Stimulated activated CD4-positive, alpha-beta T cell treated with anti-CD3 and anti-CD28 coated beads, Interleukin-15, amount 100 ng/mL, for 24 hours (primary cell): ENCODE measurements around the gene KRT8.
"Not testable (repeated sequence)": the region's sequence is repeated elsewhere in the genome, so short reads cannot be mapped to it uniquely, and the experiment has no call there.

ENCODE experiments used
- DNase-seq: peaks from one replicate; pipeline ENCODE4 v3.0.0-alpha.2; 2020

The KRT8 gene

DNA sequence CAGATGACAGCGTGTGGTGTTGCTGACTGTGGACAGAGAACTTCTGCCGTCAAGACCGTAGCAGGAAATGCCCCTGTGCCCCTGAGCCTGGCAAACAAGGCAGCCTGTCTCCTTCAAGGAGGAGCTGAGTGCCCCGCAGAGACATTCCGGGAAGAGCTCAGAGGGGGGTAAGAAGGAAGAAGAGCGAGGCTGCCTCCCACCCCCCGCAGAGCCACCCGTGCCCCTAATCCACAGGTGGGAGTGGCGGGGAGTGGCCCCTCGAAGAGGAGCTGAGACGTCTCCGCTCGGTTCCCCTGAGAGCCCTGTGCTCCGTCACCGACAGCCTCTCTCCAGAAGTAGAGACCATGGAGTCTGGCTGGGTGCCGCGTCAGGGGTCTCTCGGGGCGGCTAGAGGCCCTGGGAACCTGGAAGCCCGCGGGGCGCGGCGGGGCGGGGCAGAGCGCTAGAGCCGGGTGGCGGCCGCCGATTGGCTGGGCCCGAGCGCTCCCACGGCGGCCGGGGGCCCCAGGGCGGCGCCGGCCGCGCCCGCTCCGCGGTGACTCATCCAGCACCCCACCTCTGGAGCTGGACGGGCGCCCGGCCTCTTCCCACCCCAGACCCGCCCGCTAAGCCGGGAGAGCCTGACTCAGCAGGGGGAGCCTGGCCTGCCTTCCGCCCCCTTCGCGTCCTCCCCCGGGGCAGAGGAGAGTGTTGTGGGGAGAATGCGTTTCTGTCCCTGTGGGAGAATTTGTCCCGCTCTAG is 30.9 kb downstream of the KRT8 start:
- peak; percentile 73 for DNase-seq

DNA sequence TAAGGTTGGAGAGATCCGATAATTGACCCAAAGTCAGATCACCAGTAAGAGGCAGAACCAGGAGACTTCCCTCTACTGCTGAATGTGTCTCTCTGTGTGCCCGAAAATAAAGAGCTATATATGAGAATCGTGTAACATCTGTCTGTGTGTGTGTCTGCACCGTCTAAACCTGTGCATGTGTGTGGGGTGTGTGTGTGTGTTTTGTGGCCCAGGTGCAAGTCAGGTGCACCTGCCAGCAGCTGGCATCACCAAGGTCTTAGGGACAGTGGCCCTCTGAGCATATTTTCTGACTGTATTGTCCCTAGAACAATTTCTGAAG is 31.4 kb downstream of the KRT8 start:
- no peak for DNase-seq

DNA sequence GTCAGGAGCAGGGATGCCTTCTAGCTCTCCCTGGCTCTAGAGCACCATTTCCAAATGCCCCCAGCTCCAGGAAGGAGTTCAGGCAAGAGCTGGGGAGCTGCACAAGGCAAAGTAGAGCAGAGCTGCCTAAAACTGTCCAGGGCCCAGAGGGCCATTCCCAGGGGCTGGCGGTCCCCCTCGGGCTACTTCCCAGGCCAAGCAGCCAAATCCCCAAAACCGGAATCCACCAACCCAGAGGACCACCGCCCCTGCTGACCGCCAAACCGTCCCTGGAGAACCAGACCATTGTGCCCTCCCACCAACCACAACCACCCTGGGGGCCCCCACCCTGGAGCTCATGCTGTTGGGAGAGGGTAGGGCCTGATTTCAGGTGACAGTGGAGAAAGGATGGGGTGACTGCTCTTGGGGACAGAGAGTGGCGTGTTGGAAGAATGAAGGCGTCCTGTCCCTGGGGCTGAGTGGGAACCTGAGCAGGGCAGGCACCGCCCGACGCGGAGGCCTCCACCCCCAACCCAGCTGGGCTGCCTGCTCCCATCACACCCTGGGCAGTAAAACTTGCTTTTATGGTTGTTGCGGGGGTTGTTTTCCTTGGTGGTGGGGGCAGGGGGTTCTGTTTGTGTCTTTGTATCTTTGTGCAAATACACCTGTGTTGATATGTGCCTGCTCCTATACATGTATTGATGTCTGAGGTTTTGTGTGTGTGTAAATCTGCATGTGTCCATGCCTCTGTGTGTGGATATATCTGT is 32.1 kb downstream of the KRT8 start:
- DNase-seq, result no peak

DNA sequence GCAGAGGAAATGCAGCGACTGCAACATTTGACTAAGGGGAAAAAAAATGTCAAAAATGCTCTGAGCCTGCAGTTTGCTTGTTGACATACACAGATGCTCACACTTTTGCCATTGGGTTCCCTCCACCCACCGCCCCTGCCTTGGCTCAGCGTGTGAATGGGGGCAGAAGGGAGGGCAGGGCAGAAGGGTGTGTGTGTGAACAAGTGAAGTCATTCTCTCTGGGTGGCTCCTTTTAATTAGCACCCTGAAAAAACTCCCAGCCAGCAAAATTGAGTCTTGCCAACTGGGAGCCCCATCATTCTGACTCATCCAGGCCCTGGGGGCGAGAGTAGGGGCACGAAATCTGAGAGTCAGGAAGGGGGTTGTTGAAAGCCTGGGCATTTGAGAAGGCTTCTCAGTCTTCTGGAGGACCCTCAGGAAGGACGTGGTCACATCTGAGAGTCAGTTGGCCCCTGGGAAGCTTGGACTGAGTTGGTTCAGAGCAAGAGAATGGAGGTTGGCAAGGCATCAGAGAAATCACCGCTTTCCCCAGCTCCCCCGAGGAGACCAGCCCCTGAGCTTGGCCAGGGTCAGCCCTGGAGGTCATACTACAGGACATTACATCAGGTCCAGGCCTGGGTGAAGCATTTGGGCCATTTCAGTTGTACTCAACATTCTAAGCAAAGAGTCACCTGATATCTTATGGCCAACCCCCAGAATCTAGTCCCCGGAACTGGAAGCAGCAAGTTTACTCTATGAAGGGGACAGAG is 33.4 kb downstream of the KRT8 start:
- no peak for DNase-seq

DNA sequence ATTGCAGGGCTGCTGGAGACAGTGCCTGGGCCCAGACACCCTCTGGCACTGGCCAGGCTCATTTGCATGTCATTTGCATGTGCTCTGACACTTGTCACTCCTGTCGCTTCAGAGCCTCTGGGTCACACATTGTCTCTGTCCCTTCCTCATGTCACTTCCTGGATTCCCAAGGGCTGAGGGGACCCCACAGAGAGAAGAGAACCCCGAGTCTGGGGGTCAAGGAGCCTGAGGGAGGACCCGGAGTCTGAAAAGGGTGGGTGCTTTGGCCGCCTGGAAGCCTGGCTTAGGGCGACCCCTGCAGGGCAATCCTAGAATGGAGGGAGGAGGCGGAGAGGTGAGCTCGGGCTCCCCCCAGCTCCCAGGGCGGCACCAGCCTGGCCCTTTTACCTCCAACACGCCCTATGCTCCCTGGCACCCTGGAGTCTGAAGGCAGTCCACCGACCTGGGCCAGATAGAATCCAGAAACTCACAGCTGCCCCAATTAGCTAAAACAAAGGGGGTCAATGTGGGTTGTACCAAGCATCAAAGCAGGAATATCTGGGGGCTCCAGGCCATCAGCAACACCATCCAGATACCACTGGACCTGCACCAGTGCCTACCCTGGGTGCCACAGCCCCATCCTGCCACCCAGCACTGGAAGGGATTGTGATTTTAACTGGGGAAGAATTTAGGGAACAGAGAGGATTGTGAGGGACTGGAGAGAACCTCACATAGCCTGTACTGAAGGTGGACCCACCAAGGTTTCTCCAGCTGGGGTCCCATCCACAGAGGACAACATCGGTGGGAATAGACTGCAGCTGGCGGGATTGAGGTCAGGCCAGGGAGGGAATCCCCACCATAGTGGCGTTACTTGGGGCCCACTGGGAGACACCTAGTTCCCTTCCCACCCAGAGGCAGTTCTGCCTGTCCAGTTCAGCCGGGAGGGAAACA is 34.2 kb downstream of the KRT8 start:
- DNase-seq, result peak; percentile 84

GRCh38 chr12:52867642-52868041 is 37.2 kb downstream of the KRT8 start:
- peak; percentile 55 for DNase-seq

DNA sequence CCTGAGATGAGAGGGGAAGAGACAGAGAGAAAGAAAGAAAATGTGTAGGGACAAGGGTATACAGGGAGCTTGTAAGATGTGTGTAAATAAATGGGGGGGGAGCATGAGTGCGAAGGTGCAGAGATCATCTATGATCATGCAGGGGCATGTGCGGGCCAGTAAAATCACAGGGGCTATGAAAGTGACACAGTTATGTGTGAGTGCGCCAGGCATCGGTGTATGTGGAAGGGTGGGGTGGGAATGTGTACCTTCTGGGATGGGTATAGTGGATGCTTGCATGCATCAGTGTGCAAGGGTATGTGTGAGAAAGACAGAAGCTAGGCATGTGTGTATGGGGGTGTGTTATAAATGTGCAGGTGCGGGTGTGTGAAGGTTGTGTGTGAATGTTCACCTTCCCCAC is 37.7 kb downstream of the KRT8 start:
- no peak for DNase-seq

DNA sequence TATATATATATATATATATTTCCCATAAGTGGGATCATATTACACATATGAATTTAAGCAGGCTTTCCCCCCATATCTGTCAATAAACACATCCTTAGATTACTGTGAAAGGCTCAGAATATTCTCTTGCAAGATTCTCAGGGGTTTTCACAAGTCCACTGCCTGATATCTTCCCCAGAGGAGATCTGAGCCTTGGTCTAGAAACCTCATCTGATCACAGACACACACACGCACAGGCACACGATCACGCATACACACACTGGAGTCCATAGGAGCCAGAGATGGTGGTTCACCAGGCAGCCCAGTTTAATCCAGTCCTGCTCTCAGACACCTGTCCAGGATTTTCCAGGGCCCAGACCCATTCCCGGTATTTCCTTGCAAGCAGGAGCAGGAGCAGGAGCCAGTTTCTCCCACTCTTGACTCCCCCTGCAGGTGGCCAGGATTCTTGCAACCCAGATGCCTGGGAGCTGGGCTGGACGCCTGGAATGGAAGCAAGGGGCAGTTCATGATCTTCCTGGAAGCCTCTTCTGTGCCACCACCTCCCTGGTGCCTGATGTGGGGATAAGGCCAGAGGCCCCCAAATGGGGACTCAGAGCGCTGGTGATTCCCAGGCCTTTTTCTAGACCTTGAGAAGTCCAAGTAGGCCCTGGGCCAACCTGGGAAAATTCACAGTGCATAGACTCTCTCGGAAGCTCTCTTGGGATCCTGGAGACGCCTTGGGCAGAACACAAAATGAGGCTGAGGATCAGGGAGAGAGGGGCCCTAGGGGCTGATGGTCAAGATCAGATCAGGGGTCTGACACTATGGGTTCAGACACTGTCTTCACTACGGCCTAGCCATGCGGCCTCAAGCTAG is 39.6 kb downstream of the KRT8 start:
- DNase-seq, result peak; percentile 50

DNA sequence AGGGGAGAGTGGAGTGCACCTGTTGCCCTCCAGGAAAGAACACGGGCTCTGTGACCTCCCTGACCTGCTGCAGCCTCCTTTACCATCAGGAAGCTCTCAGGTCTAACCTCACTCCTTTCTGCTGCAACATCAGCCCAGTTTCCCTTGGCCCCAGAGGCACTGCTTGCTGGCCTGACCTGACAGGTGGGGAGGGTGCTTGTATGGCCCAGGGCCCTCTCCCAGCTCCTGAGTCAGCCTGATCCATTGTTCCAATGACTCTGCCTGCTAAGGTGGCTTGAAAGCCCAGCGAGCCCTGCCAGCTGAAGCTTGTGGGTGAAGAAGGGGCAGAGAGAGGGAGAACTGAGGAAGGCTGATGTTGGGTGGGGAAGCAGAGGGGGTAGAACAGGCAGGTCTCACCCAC is 42.9 kb downstream of the KRT8 start:
- DNase-seq, result no peak

- DNase-seq, result no peak
Measured at GRCh38 chr12:52861511-52861910, 43.4 kb downstream of the KRT8 start.

- no peak for DNase-seq
Measured at GRCh38 chr12:52860102-52860823, 44.6 kb downstream of the KRT8 start.

GRCh38 chr12:52857500-52857899 is 47.4 kb downstream of the KRT8 start:
- DNase-seq, result no peak

- DNase-seq, result no peak
Measured at GRCh38 chr12:52856787-52857186, 48.1 kb downstream of the KRT8 start.

GRCh38 chr12:52856077-52856476 is 48.8 kb downstream of the KRT8 start:
- DNase-seq, result not testable (repeated sequence)

DNA sequence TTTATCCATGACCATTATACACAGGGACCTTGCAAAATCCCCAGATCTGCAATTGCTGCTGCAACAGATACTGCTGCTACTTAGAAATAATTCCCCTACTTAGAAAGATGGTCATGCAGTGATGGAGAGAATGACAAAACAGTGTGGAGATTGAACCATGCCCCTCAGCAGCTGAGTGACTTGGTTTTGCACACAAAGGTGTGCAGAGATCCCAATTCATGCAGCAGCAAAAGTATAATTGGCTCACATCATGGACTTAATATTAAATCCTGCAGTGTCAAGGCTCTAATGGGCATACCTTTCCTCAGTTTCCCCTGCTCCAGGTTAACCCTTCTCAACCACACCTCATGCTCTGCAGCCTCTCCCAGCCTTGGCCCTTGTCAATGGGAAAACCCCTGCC is 53.1 kb downstream of the KRT8 start:
- no peak for DNase-seq

DNA sequence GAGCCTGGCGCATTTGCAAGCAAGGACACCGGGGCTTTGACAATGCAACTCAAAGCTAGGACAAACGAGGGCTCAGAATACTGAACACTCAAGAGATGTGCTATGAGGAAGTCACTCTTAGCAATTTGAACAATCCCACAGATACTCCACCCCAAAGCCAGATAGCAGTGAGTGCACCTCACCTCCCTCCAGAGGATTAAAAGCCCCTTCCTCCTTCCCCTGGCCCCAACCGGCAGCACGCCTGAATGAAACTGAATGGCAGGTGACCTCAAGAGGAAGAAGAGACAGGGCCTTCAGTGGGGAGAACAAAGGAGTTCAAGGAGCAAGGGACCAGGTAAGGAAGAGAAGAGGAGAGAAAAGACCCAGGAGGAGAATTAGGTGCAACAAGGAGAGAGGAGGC is 54.2 kb downstream of the KRT8 start:
- no peak for DNase-seq

- no peak for DNase-seq
Measured at GRCh38 chr12:52849511-52849910, 55.4 kb downstream of the KRT8 start.

GRCh38 chr12:52848661-52849255 is 56.1 kb downstream of the KRT8 start, which contains the start of gene KRT78:
Gene KRT78 (minus strand): TSS chr12:52848994. CDS start chr12:52848930, 64 bp downstream.
- no peak for DNase-seq

DNA sequence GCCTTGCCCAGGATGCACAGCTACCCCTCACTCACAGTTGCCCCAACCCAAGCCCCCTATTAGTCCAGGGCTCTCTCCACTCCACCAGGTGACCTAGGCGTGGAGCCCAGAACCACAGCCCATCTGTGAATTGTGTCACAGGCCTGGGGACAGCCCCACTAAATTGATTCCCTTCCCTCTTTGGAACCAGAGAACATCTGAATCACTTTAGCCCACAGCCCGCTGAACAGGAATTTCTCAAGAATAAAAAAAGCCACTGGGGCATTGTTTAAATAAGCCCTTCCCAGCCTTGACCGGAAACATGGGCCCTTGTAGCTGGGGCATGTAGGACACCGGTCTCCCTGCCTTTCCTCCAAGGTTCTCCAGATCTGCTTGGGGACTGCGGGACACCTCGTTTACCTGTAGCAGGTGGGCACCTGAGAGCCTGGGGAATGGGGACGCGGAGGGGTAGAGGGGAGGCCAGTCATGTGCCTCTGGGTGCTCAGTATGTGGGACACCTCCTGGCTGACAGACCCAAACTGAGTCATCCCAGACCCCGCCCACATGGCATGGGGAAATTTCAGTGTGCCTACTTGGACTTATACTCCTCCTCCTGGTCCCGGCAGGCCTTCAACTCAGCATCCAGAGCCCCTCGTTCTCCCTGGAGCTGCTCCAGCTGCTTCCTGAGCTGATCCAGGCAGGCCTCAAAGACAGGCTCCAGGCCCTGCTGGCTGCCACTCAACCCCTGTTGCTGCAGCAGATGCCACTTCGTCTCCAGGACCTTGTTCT is 57.4 kb downstream of the KRT8 start:
- peak; percentile 15 for DNase-seq
